PC-3 (cell line): Measurements from ENCODE around the gene FPR2. TPM values are rescaled to one million over a fixed set of nuclear protein-coding genes. Genes with fewer than 3 reads are reported as not detected.
A peak's percentile ranks its signal among the peaks of the same experiment; 100 is the strongest.

Experiments used
- ATAC-seq: fragments of 200-7000 bp; cut with Tn5 transposase; 2 replicates; pipeline ENCODE4 v1.9.1; 2020; ENCODE audit warnings: mild to moderate bottlenecking, moderate library complexity
- BruUV-seq: library from RNA; stranded (reverse); fragments of 400-500 nt; replicated peaks from 2 replicates; lab custom pipeline; 2021; lab: Mats Ljungman, UMichigan
- CTCF ChIA-PET: fragments of 300-600 bp; sonication (Branson Sonifier 250); formaldehyde crosslinking; loops from one replicate; lab custom pipeline; 2022; ENCODE audit warnings: antibody characterized with exemption; lab: Charles Lee
- POLR2A ChIA-PET: fragments of 300-600 bp; sonication (Branson Sonifier 250); formaldehyde crosslinking; loops from one replicate; lab custom pipeline; 2022; ENCODE audit warnings: antibody characterized with exemption; ENCODE audit not compliant: unreplicated experiment; lab: Charles Lee
- DNase-seq: peaks from one replicate; pipeline ENCODE4 v3.0.0-alpha.2; 2015
- H2AFZ ChIP-seq: fragments of 300-600 bp; sonication (generic); 2 replicates; pipeline ENCODE4 v1.6.0; 2016; ENCODE audit warnings: antibody characterized with exemption, low read length
- H3F3A ChIP-seq: fragments of 300-600 bp; sonication (generic); one replicate; pipeline ENCODE4 v1.6.0; 2017; ENCODE audit warnings: antibody characterized with exemption, low read length, control low read depth, mild to moderate bottlenecking; ENCODE audit not compliant: unreplicated experiment
- H3K27ac ChIP-seq: fragments of 300-600 bp; sonication (generic); 2 replicates; pipeline ENCODE4 v1.5.1; 2016; ENCODE audit warnings: mild to moderate bottlenecking, low read length
- H3K27me3 ChIP-seq: fragments of 300-600 bp; sonication (generic); 2 replicates; pipeline ENCODE4 v1.6.1; 2016; ENCODE audit warnings: low read length, mixed read lengths
- H3K36me3 ChIP-seq: fragments of 300-600 bp; sonication (generic); 2 replicates; pipeline ENCODE4 v1.6.1; 2016; ENCODE audit warnings: low read depth, mixed run types, low read length, mixed read lengths
- H3K4me1 ChIP-seq: fragments of 300-600 bp; sonication (generic); 2 replicates; pipeline ENCODE4 v1.5.1; 2016; ENCODE audit warnings: low read length; ENCODE audit not compliant: insufficient read depth
- H3K4me2 ChIP-seq: fragments of 300-600 bp; sonication (generic); 2 replicates; pipeline ENCODE4 v1.6.0; 2016; ENCODE audit warnings: low read length
- H3K4me3 ChIP-seq: fragments of 300-600 bp; sonication (generic); 2 replicates; pipeline ENCODE4 v1.5.1; 2016; ENCODE audit warnings: mild to moderate bottlenecking, low read length, mixed read lengths
- H3K79me2 ChIP-seq: fragments of 300-600 bp; sonication (generic); 2 replicates; pipeline ENCODE4 v1.6.1; 2017; ENCODE audit warnings: low read length, mixed read lengths
- H3K9ac ChIP-seq: fragments of 300-600 bp; sonication (generic); 2 replicates; pipeline ENCODE4 v1.6.0; 2016; ENCODE audit warnings: mild to moderate bottlenecking, low read length
- H3K9me2 ChIP-seq: fragments of 300-600 bp; sonication (generic); replicated peaks from 2 replicates; pipeline ENCODE4 v1.6.1; 2016; ENCODE audit warnings: mixed run types, low read length, mixed read lengths
- H3K9me3 ChIP-seq: fragments of 300-600 bp; sonication (generic); 2 replicates; pipeline ENCODE4 v1.6.1; 2016; ENCODE audit warnings: low read length, mixed read lengths
- H4K20me1 ChIP-seq: fragments of 300-600 bp; sonication (generic); 2 replicates; pipeline ENCODE4 v1.6.1; 2016; ENCODE audit warnings: low read length, mixed read lengths
- EZH2 ChIP-seq: fragments of 300-600 bp; sonication (generic); IDR thresholded peaks from one replicate; pipeline ENCODE4 v1.6.1; 2017; ENCODE audit warnings: antibody characterized with exemption, mild to moderate bottlenecking, low read length; ENCODE audit not compliant: unreplicated experiment
- EZH2phosphoT487 ChIP-seq: fragments of 300-600 bp; sonication (generic); IDR thresholded peaks from 2 replicates; pipeline ENCODE4 v1.6.1; 2018; ENCODE audit warnings: mild to moderate bottlenecking, antibody characterized with exemption, low read length, borderline replicate concordance
- intact Hi-C: fragments of 100-400 bp; cut with micrococcal nuclease; formaldehyde crosslinking; loops from 2 replicates; pipeline ENCODE4 v1.9.0; 2023
- total RNA-seq: library from RNA; depleted of rRNA; stranded (reverse); fragments of >200 nt; gene quantifications from 2 replicates; pipeline ENCODE4 v1.2.3, GENCODE V29; 2014
- TF ChIP-seq, protein P1 (sequence below): fragments of 300-600 bp; sonication (generic); conservative IDR thresholded peaks from 2 replicates; pipeline ENCODE4 v1.5.1; 2017; ENCODE audit warnings: antibody characterized with exemption, low read depth, mild to moderate bottlenecking, low read length

Gene FPR2
- total RNA-seq, 1 experiment from 2014 or later: not detected

- no peaks in the 10 kb centered on the region for H3K9me2 ChIP-seq
- H3F3A ChIP-seq: no peaks in the 10 kb centered on the region
- no peaks in the 10 kb centered on the region for H3K27me3 ChIP-seq
- no peak for DNase-seq
- CTCF ChIA-PET: no interaction called here
- H2AFZ ChIP-seq: no peak overlapping the region
- intact Hi-C loops: no loop called here
- no peaks in the 10 kb centered on the region for H3K36me3 ChIP-seq
- no peaks in the 10 kb centered on the region for H3K79me2 ChIP-seq
- TF ChIP-seq EZH2: no peak
- no peak for ATAC-seq
- H3K27ac ChIP-seq: no peak overlapping the region
- no TSS peak for BruUV-seq
- H3K9me3 ChIP-seq: no peaks in the 10 kb centered on the region
- POLR2A ChIA-PET: no interaction called here
- H3K4me1 ChIP-seq: peaks cover 15% of the 10 kb centered on the region
- H3K9ac ChIP-seq: no peak overlapping the region
- no peak overlapping the region for H3K4me2 ChIP-seq
- no peak overlapping the region for H3K4me3 ChIP-seq
- H4K20me1 ChIP-seq: no peaks in the 10 kb centered on the region
Observed at GRCh38 chr19:51798062-51798461, 37.1 kb downstream of the FPR2 start.

DNA sequence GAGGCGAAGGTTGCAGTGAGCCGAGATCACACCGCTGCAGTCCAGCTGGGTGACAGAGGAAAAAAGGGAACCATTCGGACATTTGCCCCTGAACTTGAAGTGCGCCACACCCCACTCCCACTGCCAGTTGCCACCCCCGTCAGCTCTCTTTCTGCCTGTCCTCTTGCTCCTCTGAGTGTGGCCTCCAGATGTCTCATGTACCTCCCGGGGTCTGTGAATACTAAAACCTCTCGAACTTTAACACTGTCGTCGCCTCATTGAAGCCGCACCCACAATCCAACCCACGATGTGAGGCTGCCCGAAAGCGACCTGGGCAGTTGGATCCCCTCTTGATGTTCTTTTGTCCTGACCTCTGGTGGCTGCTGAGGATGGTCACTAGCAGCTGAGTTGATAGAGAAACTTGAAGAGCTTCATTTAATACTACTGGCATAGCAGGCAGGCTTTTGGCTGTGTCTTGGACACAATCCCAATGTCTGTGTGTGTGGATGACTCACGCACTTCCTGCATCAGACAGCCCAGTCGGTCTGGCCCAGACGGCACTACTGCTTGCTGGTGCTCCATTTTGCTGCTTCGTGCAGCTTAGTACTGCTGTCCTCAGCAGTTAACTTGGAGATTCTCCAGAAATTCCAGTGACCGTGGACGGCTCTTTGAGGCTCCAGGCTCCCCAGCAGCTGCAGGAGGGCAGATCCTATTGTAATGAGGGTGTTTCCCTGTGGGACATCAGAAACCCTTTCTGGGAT, 38.2 kb downstream of the FPR2 start:
- no TSS peak for BruUV-seq
- H4K20me1 ChIP-seq: no peaks in the 10 kb centered on the region
- H3K4me2 ChIP-seq: peak overlapping the region; percentile 43
- no peaks in the 10 kb centered on the region for H3K9me2 ChIP-seq
- peak overlapping the region; percentile 43 for H3K27ac ChIP-seq
- intact Hi-C loops: loop anchor here (1.0 kb wide), 1 partner anchor 8 kb away; no protein-coding TSS in a partner anchor
- no peak overlapping the region for H3K9ac ChIP-seq
- peak overlapping the region; percentile 40 for H2AFZ ChIP-seq
- no peak overlapping the region for H3K4me3 ChIP-seq
- no peaks in the 10 kb centered on the region for H3K79me2 ChIP-seq
- peak; percentile 98 for DNase-seq
- no peaks in the 10 kb centered on the region for H3F3A ChIP-seq
- peak; percentile 100 for ATAC-seq
- H3K9me3 ChIP-seq: no peaks in the 10 kb centered on the region
- TF ChIP-seq, protein P1, sequence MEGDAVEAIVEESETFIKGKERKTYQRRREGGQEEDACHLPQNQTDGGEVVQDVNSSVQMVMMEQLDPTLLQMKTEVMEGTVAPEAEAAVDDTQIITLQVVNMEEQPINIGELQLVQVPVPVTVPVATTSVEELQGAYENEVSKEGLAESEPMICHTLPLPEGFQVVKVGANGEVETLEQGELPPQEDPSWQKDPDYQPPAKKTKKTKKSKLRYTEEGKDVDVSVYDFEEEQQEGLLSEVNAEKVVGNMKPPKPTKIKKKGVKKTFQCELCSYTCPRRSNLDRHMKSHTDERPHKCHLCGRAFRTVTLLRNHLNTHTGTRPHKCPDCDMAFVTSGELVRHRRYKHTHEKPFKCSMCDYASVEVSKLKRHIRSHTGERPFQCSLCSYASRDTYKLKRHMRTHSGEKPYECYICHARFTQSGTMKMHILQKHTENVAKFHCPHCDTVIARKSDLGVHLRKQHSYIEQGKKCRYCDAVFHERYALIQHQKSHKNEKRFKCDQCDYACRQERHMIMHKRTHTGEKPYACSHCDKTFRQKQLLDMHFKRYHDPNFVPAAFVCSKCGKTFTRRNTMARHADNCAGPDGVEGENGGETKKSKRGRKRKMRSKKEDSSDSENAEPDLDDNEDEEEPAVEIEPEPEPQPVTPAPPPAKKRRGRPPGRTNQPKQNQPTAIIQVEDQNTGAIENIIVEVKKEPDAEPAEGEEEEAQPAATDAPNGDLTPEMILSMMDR: peak; percentile 52
- no peak for TF ChIP-seq EZH2phosphoT487
- no peak for TF ChIP-seq EZH2
- no peaks in the 10 kb centered on the region for H3K27me3 ChIP-seq
- POLR2A ChIA-PET: no interaction called here
- H3K4me1 ChIP-seq: peaks cover 15% of the 10 kb centered on the region
- CTCF ChIA-PET: interaction anchor here (0.6 to 1.5 kb wide), 4 partner anchors 9 to 134 kb away, joined by 3 to 14 read pairs (median 5); no protein-coding TSS in a partner anchor
- H3K36me3 ChIP-seq: no peaks in the 10 kb centered on the region

GRCh38 chr19:51799774-51800472, 38.9 kb downstream of the FPR2 start:
- DNase-seq: no peak
- Histone ChIP-seq H3K27ac (peak overlapping the region; percentile 43), H3K4me3 (no peak overlapping the region), H3F3A (no peaks in the 10 kb centered on the region), H3K4me1 (peaks cover 20% of the 10 kb centered on the region), H3K36me3 (no peaks in the 10 kb centered on the region), H3K9me2 (no peaks in the 10 kb centered on the region), H3K9ac (no peak overlapping the region), H4K20me1 (no peaks in the 10 kb centered on the region), H3K9me3 (no peaks in the 10 kb centered on the region), H2AFZ (peak overlapping the region; percentile 40), H3K4me2 (peak overlapping the region; percentile 34), H3K79me2 (no peaks in the 10 kb centered on the region), H3K27me3 (no peaks in the 10 kb centered on the region)
- ATAC-seq: no peak
- ChIA-PET POLR2A (no interaction called here), CTCF (interaction anchor here (0.6 to 1.5 kb wide), 4 partner anchors 9 to 135 kb away, joined by 3 to 14 read pairs (median 5); no protein-coding TSS in a partner anchor)
- TF ChIP-seq, protein P1: no peak
- TF ChIP-seq EZH2phosphoT487 (no peak), EZH2 (no peak)
- BruUV-seq: no TSS peak
- intact Hi-C loops: loop anchor here (1.0 kb wide), 1 partner anchor 7 kb away; no protein-coding TSS in a partner anchor
